GM21390 (cell line): Measurements from ENCODE around the gene RASL10B.

ENCODE experiments used
- ATAC-seq: cut with Tn5 transposase; IDR thresholded peaks from one replicate; pipeline ENCODE4 v1.9.1; 2021; ENCODE audit not compliant: unreplicated experiment

RASL10B gene

GRCh38 chr17:35763767-35764122, 32.3 kb downstream of the RASL10B start:
- ATAC-seq: no peak

GRCh38 chr17:35764123-35764991, 32.9 kb downstream of the RASL10B start:
- peak; percentile 84 for ATAC-seq

- no peak for ATAC-seq
These were observed 33.8 kb downstream of the RASL10B start for GRCh38 chr17:35765086-35765710.

- ATAC-seq: no peak
These were observed 34.5 kb downstream of the RASL10B start for GRCh38 chr17:35765756-35766488.

- no peak for ATAC-seq
These were observed 35.0 kb downstream of the RASL10B start for GRCh38 chr17:35766489-35766877.

GRCh38 chr17:35766903-35767510, 35.6 kb downstream of the RASL10B start:
- no peak for ATAC-seq

- ATAC-seq: no peak
These were observed 37.4 kb downstream of the RASL10B start for GRCh38 chr17:35768797-35769196.

- no peak for ATAC-seq
These were observed 38.6 kb downstream of the RASL10B start for GRCh38 chr17:35769895-35770486.

GRCh38 chr17:35773129-35773528, 41.7 kb downstream of the RASL10B start:
- no peak for ATAC-seq

GRCh38 chr17:35773679-35774425, 42.4 kb downstream of the RASL10B start:
- ATAC-seq: no peak

GRCh38 chr17:35774499-35774898, 43.1 kb downstream of the RASL10B start:
- no peak for ATAC-seq

- ATAC-seq: no peak
These were observed 43.6 kb downstream of the RASL10B start for GRCh38 chr17:35775039-35775438.

- no peak for ATAC-seq
These were observed 44.1 kb downstream of the RASL10B start for GRCh38 chr17:35775583-35775982.

GRCh38 chr17:35778641-35779196, 47.3 kb downstream of the RASL10B start:
- no peak for ATAC-seq

GRCh38 chr17:35780950-35781349, 49.5 kb downstream of the RASL10B start:
- ATAC-seq: no peak

- ATAC-seq: no peak
These were observed 53.5 kb downstream of the RASL10B start for GRCh38 chr17:35784895-35785294.

GRCh38 chr17:35786941-35787432, 55.5 kb downstream of the RASL10B start:
- ATAC-seq: no peak

- ATAC-seq: no peak
These were observed 57.3 kb downstream of the RASL10B start for GRCh38 chr17:35788477-35789368.

GRCh38 chr17:35790841-35791240, 59.4 kb downstream of the RASL10B start:
- no peak for ATAC-seq
